ENCODE results near the gene RCVRN. TPM values are rescaled to one million over a fixed set of nuclear protein-coding genes. Genes with fewer than 3 reads are reported as not detected.

The RCVRN gene
- total and polyA plus RNA-seq, 12 donors = 0.11 to 0.66 (median 0.29) TPM; not detected in 3

DNA sequence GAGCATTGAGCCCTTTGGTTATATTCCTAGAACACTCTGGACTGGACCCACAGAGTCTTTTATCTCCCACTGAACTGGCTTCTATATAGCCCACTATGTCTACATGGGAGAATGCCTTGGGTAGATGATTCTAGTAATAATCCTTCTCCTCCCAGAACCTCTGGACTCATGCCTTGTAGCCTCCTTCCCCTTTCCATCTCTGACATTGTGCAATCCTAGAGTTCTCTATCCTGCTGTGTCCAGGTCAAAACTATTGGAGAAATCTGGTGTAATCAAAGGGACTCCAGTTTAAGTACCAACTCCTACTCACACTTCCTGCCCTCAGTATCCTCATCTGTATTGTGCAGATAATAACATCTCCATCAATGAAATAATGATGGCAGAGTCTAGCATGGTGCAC is 9.1 kb downstream of the RCVRN start:
- ATAC-seq = no peak
- Histone ChIP-seq H3K9me3 (peaks cover 0 to 10% (median 0%) of the 10 kb centered on the region in 11 donors), H3K4me3 (no peak overlapping the region), H3K36me3 (no peaks in the 10 kb centered on the region), H3K27me3 (peaks cover 0 to 41% (median 10%) of the 10 kb centered on the region in 7 donors), H3K4me1 (peaks cover 0 to 5% (median 0%) of the 10 kb centered on the region in 9 donors), H3K27ac (no peak overlapping the region)
- TF ChIP-seq, protein P1, sequence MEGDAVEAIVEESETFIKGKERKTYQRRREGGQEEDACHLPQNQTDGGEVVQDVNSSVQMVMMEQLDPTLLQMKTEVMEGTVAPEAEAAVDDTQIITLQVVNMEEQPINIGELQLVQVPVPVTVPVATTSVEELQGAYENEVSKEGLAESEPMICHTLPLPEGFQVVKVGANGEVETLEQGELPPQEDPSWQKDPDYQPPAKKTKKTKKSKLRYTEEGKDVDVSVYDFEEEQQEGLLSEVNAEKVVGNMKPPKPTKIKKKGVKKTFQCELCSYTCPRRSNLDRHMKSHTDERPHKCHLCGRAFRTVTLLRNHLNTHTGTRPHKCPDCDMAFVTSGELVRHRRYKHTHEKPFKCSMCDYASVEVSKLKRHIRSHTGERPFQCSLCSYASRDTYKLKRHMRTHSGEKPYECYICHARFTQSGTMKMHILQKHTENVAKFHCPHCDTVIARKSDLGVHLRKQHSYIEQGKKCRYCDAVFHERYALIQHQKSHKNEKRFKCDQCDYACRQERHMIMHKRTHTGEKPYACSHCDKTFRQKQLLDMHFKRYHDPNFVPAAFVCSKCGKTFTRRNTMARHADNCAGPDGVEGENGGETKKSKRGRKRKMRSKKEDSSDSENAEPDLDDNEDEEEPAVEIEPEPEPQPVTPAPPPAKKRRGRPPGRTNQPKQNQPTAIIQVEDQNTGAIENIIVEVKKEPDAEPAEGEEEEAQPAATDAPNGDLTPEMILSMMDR (IDR thresholded peaks at IDR 0.05) = no peak
- intact Hi-C loops (cut with DNase I) = loop anchor here in 2 of 10 donors (10.0 kb wide), 1 partner anchor 171 kb away; no protein-coding TSS in a partner anchor
- DNase-seq = no peak

DNA sequence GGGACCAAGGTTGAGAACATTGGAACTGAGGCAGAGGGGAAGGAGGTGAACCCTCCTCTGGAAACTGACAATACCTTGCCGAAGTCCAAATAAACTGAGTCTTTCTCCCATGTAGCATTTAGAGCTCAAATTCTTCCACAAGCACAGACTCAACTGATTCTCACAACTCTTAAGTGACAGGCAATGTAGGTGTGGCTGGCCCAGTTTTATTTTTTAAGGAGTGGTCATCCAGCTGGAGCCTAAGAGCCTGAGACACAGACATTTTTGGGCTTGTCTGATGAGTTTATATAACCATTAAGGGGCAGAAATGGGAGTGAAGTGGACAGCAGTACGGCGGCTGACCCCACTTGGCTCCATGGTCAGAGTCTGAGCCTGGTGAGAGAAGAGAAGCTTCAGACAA is 10.8 kb downstream of the RCVRN start:
- Histone ChIP-seq H3K4me3 (no peak overlapping the region), H3K9me3 (peaks cover 0 to 10% (median 0%) of the 10 kb centered on the region in 11 donors), H3K27me3 (peaks cover 0 to 42% (median 10%) of the 10 kb centered on the region in 7 donors), H3K4me1 (no peaks in the 10 kb centered on the region), H3K27ac (no peak overlapping the region), H3K36me3 (no peaks in the 10 kb centered on the region)
- TF ChIP-seq, protein P1 (IDR thresholded peaks at IDR 0.05) = no peak
- ATAC-seq (no peak), DNase-seq (no peak)
- 91 to 96% methylated on average over 3 of the region's 3 CpGs for whole genome bisulfite sequencing, 2 donors
- intact Hi-C loops (cut with DNase I) = loop anchor here in 3 of 10 donors (5.0 to 10.0 kb wide), 2 partner anchors 167 to 169 kb away; no protein-coding TSS in a partner anchor

DNA sequence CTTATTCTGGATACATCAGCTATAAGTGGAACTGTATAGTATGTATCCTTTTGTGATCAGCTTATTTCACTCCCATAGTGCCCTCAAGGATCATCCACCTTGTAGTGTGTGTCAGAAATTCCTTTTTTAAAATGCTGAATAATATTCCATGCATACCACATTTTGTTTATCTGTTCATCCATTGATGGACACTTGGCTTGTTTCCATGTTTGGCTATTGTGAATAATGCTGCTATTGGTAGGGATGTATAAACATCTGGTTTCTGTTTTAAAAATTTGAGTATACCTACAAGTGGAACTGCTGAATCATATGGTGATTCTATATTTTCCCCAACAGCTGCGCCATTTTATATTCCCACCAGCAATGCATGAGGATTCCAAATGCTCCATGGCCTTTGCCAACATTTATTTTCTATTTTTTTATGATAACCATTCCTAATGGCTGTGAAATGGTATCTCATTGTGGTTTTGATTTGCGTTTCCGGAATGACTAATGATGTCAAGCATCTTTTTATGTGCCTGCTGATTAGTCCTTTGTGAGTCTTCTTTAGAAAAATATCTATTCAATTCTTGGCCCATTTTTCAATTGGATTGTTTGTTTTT is 11.6 kb downstream of the RCVRN start:
- Histone ChIP-seq H3K4me1 (no peaks in the 10 kb centered on the region), H3K27ac (no peak overlapping the region), H3K9me3 (peaks cover 0 to 10% (median 0%) of the 10 kb centered on the region in 11 donors), H3K4me3 (no peak overlapping the region), H3K36me3 (no peaks in the 10 kb centered on the region), H3K27me3 (peaks cover 0 to 44% (median 10%) of the 10 kb centered on the region in 7 donors)
- DNase-seq (no peak), ATAC-seq (no peak)
- intact Hi-C loops (cut with DNase I) = loop anchor here in 3 of 10 donors (5.0 to 10.0 kb wide), 2 partner anchors 166 to 169 kb away; no protein-coding TSS in a partner anchor
- WGBS, 2 donors = 63 to 78% methylated on average over 3 of the region's 3 CpGs
- TF ChIP-seq, protein P1 (IDR thresholded peaks at IDR 0.05) = no peak

DNA sequence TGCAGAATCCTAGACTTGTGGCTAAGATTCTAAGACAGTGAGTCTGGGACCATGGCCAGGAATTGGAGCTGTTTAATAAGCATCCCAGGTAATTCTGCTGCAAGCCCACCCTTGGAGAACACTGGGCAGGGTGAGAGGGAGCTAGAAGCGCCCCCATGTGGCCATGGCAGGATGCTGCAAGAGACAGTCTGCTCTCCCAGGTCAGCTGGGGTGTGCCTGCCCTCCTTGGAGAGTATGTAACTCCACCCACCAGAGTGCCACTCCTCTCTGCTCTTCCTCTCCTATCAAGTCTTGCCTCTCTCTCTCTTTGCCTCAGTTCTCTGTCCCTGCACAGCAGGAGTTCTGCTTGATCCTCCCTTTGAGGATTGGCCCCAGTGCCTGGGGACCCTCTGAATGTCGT is 14.9 kb downstream of the RCVRN start:
- H3K27ac ChIP-seq = no peak overlapping the region
- H3K4me3 ChIP-seq = no peak overlapping the region
- H3K9me3 ChIP-seq = peaks cover 0 to 10% (median 0%) of the 10 kb centered on the region in 11 donors
- ATAC-seq (peak in 3 of 8 donors; percentile 38 to 66 (median 53)), DNase-seq (peak in 1 of 2 donors; percentile 36)
- WGBS, 2 donors = 6 to 33% methylated on average over 2 of the region's 2 CpGs
- no peaks in the 10 kb centered on the region for H3K36me3 ChIP-seq
- TF ChIP-seq, protein P1 (IDR thresholded peaks at IDR 0.05) = peak; percentile 27 to 65 (median 57)
- no peaks in the 10 kb centered on the region for H3K4me1 ChIP-seq
- intact Hi-C loops (cut with DNase I) = loop anchor here in 3 of 10 donors (5.0 to 10.0 kb wide), 2 partner anchors 163 to 165 kb away; no protein-coding TSS in a partner anchor
- peaks cover 0 to 25% (median 2%) of the 10 kb centered on the region in 7 donors for H3K27me3 ChIP-seq

All from heart right ventricle (tissue), 16 donors.